ENCODE measurements around the gene PRRC1. TPM values are rescaled to one million over a fixed set of nuclear protein-coding genes. Genes with fewer than 3 reads are reported as not detected.

PRRC1 gene
- polyA plus RNA-seq, 1 donor from 2014 or later: 36.3 TPM

- Histone ChIP-seq H3K79me2 (replicated peaks; ENCODE audit: insufficient read depth, low read length) (no peaks in the 10 kb centered on the region), H3K4me2 (ENCODE audit: low read length) (no peak overlapping the region), H3K27me3 (ENCODE audit: insufficient read depth, low read depth, low read length) (no peaks in the 10 kb centered on the region), H3K27ac (ENCODE audit: low read length) (no peak overlapping the region), H3K9me3 (ENCODE audit: low read length) (no peaks in the 10 kb centered on the region), H3F3A (ENCODE audit: insufficient read depth, low read length, poor library complexity, severe bottlenecking) (no peaks in the 10 kb centered on the region), H3K9me2 (ENCODE audit: insufficient read depth, low read length) (no peaks in the 10 kb centered on the region), H3K4me3 (ENCODE audit: low read length) (no peak overlapping the region), H3K9ac (ENCODE audit: low read length) (no peak overlapping the region), H2AFZ (ENCODE audit: low read depth, low read length) (no peak overlapping the region), H4K20me1 (ENCODE audit: insufficient read depth) (no peaks in the 10 kb centered on the region), H3K36me3 (ENCODE audit: insufficient read depth, low read length) (no peaks in the 10 kb centered on the region)
- TF ChIP-seq POLR2AphosphoS5 (IDR thresholded peaks at IDR 0.05) (no peak), EZH2 (IDR thresholded peaks at IDR 0.05; ENCODE audit: borderline replicate concordance, insufficient read depth, low read length, poor library complexity, severe bottlenecking) (no peak), TAF1 (IDR thresholded peaks at IDR 0.05; ENCODE audit: low read depth) (no peak), REST (IDR thresholded peaks at IDR 0.05; ENCODE audit: borderline replicate concordance) (no peak), CTCF (IDR thresholded peaks at IDR 0.05; ENCODE audit: poor library complexity, severe bottlenecking) (no peak), SMC3 (conservative IDR thresholded peaks at IDR 0.05; ENCODE audit: poor library complexity) (no peak), MXI1 (conservative IDR thresholded peaks at IDR 0.05; ENCODE audit: poor library complexity, severe bottlenecking) (no peak), RAD21 (conservative IDR thresholded peaks at IDR 0.05) (no peak), EP300 (conservative IDR thresholded peaks at IDR 0.05; ENCODE audit: poor library complexity, severe bottlenecking) (no peak)
Measured at GRCh38 chr5:127583866-127584265, 66.4 kb downstream of the PRRC1 start.

- H4K20me1 ChIP-seq (ENCODE audit: insufficient read depth): no peaks in the 10 kb centered on the region
- no peaks in the 10 kb centered on the region for H3F3A ChIP-seq (ENCODE audit: insufficient read depth, low read length, poor library complexity, severe bottlenecking)
- no peak overlapping the region for H3K4me3 ChIP-seq (ENCODE audit: low read length)
- H3K4me2 ChIP-seq (ENCODE audit: low read length): no peak overlapping the region
- H3K79me2 ChIP-seq (replicated peaks; ENCODE audit: insufficient read depth, low read length): no peaks in the 10 kb centered on the region
- H3K27me3 ChIP-seq (ENCODE audit: insufficient read depth, low read depth, low read length): no peaks in the 10 kb centered on the region
- H3K9me2 ChIP-seq (ENCODE audit: insufficient read depth, low read length): no peaks in the 10 kb centered on the region
- no peak overlapping the region for H2AFZ ChIP-seq (ENCODE audit: low read depth, low read length)
- no peaks in the 10 kb centered on the region for H3K36me3 ChIP-seq (ENCODE audit: insufficient read depth, low read length)
- no peak overlapping the region for H3K9ac ChIP-seq (ENCODE audit: low read length)
- H3K9me3 ChIP-seq (ENCODE audit: low read length): no peaks in the 10 kb centered on the region
- no peak for TF ChIP-seq TAF1 (IDR thresholded peaks at IDR 0.05; ENCODE audit: low read depth)
- no peak for TF ChIP-seq EP300 (conservative IDR thresholded peaks at IDR 0.05; ENCODE audit: poor library complexity, severe bottlenecking)
- no peak overlapping the region for H3K27ac ChIP-seq (ENCODE audit: low read length)
Measured at GRCh38 chr5:127585661-127586060, 68.2 kb downstream of the PRRC1 start.
